ENCODE data around the gene HOXC10. TPM values are rescaled to one million over a fixed set of nuclear protein-coding genes. Genes with fewer than 3 reads are reported as not detected.

Gene HOXC10
- total and polyA plus RNA-seq, 7 donors = not detected

DNA sequence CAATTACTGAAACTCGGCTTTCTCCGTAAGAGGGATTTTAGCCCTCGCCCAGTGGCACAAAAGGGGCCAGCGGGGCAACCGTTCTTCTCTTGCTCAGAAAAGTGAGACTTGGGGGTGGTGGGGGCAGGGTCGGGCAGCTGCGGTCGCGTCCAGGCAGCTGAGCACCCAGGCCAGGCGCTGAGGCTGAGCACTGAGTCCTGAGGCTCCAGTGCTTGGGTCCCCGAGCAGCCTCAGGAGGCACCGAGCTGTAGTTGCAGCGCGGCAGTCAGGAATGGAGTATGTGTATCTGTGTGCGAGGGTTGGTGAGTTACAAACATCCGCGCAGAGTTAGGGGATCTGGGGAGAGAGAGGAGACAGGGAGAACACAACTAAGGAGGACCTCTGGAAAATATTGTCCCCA lies 39.2 kb downstream of the HOXC10 start:
- H3K9me3 ChIP-seq = no peaks in the 10 kb centered on the region
- 23 to 29% methylated on average over 17 of the region's 17 CpGs for WGBS, 2 donors
- intact Hi-C loops (cut with DNase I) = no loop called here
- TF ChIP-seq POLR2A (IDR thresholded peaks at IDR 0.05) (no peak), EP300 (IDR thresholded peaks at IDR 0.05) (no peak), POLR2AphosphoS5 (IDR thresholded peaks at IDR 0.05) (no peak)
- TF ChIP-seq, protein P1, sequence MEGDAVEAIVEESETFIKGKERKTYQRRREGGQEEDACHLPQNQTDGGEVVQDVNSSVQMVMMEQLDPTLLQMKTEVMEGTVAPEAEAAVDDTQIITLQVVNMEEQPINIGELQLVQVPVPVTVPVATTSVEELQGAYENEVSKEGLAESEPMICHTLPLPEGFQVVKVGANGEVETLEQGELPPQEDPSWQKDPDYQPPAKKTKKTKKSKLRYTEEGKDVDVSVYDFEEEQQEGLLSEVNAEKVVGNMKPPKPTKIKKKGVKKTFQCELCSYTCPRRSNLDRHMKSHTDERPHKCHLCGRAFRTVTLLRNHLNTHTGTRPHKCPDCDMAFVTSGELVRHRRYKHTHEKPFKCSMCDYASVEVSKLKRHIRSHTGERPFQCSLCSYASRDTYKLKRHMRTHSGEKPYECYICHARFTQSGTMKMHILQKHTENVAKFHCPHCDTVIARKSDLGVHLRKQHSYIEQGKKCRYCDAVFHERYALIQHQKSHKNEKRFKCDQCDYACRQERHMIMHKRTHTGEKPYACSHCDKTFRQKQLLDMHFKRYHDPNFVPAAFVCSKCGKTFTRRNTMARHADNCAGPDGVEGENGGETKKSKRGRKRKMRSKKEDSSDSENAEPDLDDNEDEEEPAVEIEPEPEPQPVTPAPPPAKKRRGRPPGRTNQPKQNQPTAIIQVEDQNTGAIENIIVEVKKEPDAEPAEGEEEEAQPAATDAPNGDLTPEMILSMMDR (IDR thresholded peaks at IDR 0.05) = no peak
- no peak for DNase-seq
- H3K4me3 ChIP-seq = no peak overlapping the region
- H3K36me3 ChIP-seq = no peaks in the 10 kb centered on the region
- peaks cover 60 to 100% (median 100%) of the 10 kb centered on the region in 3 donors for H3K27me3 ChIP-seq
- peaks cover 0 to 17% (median 11%) of the 10 kb centered on the region in 4 donors for H3K4me1 ChIP-seq
- no peak overlapping the region for H3K27ac ChIP-seq

DNA sequence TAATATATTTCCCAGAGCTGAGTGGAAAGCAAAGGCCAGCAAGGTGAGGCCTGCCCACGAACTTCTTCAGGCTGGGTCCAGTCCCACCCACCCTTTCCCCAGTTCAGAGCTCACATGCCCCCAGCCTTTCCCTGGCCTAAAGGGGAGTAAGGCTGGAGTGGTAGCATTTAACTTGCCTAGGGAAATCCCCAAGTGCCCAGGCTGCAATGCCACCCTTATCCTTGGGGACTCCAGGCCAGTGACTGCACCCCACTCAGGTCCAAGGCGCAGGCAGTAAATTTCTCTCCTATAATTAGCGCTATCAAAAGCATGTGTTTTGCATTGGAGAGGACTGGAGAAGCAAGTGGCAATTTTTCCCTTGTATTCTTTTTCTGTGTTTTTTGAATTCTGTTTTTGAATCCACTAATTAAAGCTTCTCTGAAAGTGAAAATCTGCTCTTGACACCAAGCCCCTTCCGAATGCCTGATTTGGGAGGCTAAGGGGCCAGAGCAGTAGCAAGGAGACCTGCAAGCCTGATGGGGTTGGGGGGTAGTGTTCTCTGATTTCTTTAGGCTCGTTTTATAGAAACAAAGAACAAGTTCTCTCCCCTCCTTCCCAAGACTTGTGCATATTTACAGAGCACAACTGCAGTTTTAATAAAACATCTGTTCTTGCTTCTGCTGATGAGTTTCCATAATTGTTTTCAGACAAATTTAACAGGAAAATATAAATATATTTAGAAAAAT lies 39.8 kb downstream of the HOXC10 start:
- H3K4me1 ChIP-seq = peaks cover 0 to 17% (median 11%) of the 10 kb centered on the region in 4 donors
- no peak overlapping the region for H3K27ac ChIP-seq
- intact Hi-C loops (cut with DNase I) = no loop called here
- H3K9me3 ChIP-seq = no peaks in the 10 kb centered on the region
- no peak for DNase-seq
- 30 to 38% methylated on average over 5 of the region's 5 CpGs for WGBS, 2 donors
- TF ChIP-seq POLR2AphosphoS5 (IDR thresholded peaks at IDR 0.05) (no peak), EP300 (IDR thresholded peaks at IDR 0.05) (no peak), POLR2A (IDR thresholded peaks at IDR 0.05) (no peak)
- TF ChIP-seq, protein P1 (IDR thresholded peaks at IDR 0.05) = no peak
- H3K27me3 ChIP-seq = peaks cover 58 to 100% (median 100%) of the 10 kb centered on the region in 3 donors
- no peak overlapping the region for H3K4me3 ChIP-seq
- H3K36me3 ChIP-seq = no peaks in the 10 kb centered on the region

DNA sequence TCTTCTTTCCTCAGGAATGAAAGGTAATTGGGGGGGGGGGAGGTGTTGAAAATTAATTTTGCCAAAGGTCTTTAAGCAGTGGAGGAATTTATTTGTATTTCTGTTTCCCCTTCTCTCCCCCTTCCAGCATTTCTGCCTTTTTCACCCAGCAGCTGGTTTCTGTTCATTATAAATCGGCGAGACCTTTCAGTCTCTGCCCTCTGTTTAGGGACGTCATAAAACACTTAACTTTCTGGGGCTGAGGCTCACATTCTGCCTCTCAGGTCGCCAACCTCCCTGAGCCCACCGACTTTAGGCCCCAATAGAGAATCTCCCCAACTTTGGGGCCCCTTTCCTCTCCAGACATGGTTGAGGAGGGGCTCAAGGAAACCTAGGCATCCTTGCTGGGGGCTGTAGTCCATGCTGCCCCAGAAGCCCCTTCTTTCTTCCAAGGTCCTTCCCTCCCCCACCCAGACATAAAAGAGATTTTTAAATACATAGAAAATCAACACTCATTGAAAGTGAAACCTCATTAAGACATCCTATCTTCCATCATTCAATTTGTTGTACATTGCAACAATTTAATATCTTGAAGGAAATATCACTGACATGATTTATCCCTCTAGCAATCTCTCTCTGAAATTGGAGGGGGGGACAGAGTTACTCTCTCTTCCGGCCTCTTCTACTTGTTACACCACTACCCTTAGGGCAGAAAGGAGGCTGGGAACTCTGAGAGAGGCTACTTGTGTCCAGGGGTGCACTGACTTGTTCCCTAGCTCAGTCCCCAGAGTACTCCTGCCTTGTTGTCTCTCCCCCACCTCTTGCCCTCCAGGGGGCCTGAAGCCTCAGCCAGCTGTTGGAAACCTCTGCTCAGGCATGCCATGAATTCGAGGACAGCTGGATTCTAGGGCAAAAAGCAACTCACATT lies 40.8 kb downstream of the HOXC10 start:
- intact Hi-C loops (cut with DNase I) = no loop called here
- H3K4me3 ChIP-seq = no peak overlapping the region
- H3K36me3 ChIP-seq = no peaks in the 10 kb centered on the region
- H3K4me1 ChIP-seq = peaks cover 0 to 15% (median 9%) of the 10 kb centered on the region in 4 donors
- peaks cover 61 to 100% (median 100%) of the 10 kb centered on the region in 3 donors for H3K27me3 ChIP-seq
- TF ChIP-seq, protein P1 (IDR thresholded peaks at IDR 0.05) = no peak
- TF ChIP-seq POLR2A (IDR thresholded peaks at IDR 0.05) = no peak
- TF ChIP-seq EP300 (IDR thresholded peaks at IDR 0.05) = no peak
- no peaks in the 10 kb centered on the region for H3K9me3 ChIP-seq
- WGBS, 2 donors = 7 to 19% methylated on average over 7 of the region's 7 CpGs
- no peak overlapping the region for H3K27ac ChIP-seq
- no peak for DNase-seq

DNA sequence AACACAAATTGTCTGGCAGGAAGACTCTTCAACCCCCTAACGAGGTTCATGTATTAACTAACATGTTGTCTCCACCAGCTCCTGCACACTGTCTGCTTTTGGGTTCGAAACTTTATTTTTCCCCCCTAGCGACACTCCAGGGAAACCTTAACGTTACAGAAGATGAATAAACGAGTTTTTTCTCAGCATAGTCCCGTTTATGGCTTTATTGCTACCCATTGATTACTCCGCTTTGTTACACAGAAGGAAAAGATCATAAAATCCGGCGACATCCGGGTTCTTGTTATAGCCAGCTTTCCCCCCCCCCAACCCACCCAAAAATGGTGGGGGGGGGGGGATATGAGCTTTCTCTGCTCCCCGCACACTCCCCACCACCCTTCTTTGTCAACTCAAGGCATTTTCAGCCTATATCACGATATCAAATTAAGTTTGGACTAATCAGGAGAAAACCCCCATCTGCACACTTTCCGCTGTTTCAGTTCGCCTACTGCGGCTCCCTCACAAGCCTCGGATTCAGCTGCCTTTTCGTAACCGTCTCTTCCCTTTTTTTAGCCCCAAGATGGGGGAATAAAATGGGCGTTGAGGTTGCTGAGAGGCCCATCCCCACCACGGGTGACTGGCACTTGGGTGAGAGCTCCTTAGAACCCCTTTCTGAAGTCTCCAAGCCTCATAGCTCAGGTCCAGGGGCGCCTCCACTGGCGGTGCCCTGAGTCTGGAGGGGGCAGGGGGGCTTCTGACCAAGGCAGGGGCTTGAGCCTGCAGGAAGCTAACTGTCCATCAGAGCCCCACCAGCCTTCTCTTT lies 41.9 kb downstream of the HOXC10 start:
- Histone ChIP-seq H3K4me1 (peaks cover 0 to 22% (median 17%) of the 10 kb centered on the region in 4 donors), H3K9me3 (no peaks in the 10 kb centered on the region), H3K36me3 (no peaks in the 10 kb centered on the region), H3K27me3 (peaks cover 59 to 100% (median 100%) of the 10 kb centered on the region in 3 donors), H3K27ac (no peak overlapping the region), H3K4me3 (no peak overlapping the region)
- WGBS, 2 donors = 6 to 9% methylated on average over 22 of the region's 22 CpGs
- no peak for TF ChIP-seq POLR2A (IDR thresholded peaks at IDR 0.05)
- TF ChIP-seq, protein P1 (IDR thresholded peaks at IDR 0.05) = no peak
- TF ChIP-seq EP300 (IDR thresholded peaks at IDR 0.05) = no peak
- no peak for TF ChIP-seq POLR2AphosphoS5 (IDR thresholded peaks at IDR 0.05)
- intact Hi-C loops (cut with DNase I) = no loop called here
- no peak for DNase-seq
